Common myeloid progenitor, CD34-positive (primary cell): ENCODE measurements around the gene TMEM212.
"Not testable (repeated sequence)": the region's sequence is repeated elsewhere in the genome, so short reads cannot be mapped to it uniquely, and the experiment has no call there.

Experiments
- CTCF ChIA-PET: fragments of 350-600 bp; sonication (Branson Sonifier 250); formaldehyde crosslinking; loops from one replicate; lab custom pipeline; 2021; ENCODE audit warnings: antibody characterized with exemption; lab: Charles Lee
- POLR2A ChIA-PET: fragments of 350-600 bp; sonication (Branson Sonifier 250); formaldehyde crosslinking; loops from one replicate; lab custom pipeline; 2021; ENCODE audit warnings: antibody characterized with exemption; lab: Charles Lee
- DNase-seq, 3 donors: peaks; one replicate each; pipeline versions ENCODE4 v3.0.0 to v3.0.0-alpha.2; 2013
- H3K27ac ChIP-seq, 2 experiments: 1 replicate in 1 of 2; 2 replicates in 1 of 2; pipeline ENCODE4 v1.7.0; 2013; ENCODE audit warnings: inconsistent platforms in 2 of 2, low read length in 2 of 2, mild to moderate bottlenecking in 2 of 2, low read depth in 1 of 2, moderate library complexity in 1 of 2; ENCODE audit not compliant: severe bottlenecking in 2 of 2, insufficient read depth in 1 of 2, poor library complexity in 1 of 2
- H3K27me3 ChIP-seq, 5 experiments: replicated peaks in 2 of 5; 1 replicate in 3 of 5; 2 replicates in 2 of 5; pipeline versions ENCODE4 v1.6.1 to v1.7.0; 2013; ENCODE audit warnings: low read length in 4 of 5, mild to moderate bottlenecking in 2 of 5, moderate library complexity in 2 of 5, inconsistent platforms in 1 of 5; ENCODE audit not compliant: insufficient read depth in 5 of 5, control insufficient read depth in 4 of 5
- H3K36me3 ChIP-seq, 4 experiments: 1 replicate in 2 of 4; 2 replicates in 2 of 4; pipeline versions ENCODE4 v1.6.1 to v1.7.0; 2013; ENCODE audit warnings: low read length in 3 of 4, control low read depth in 1 of 4, mild to moderate bottlenecking in 1 of 4; ENCODE audit not compliant: control insufficient read depth in 4 of 4, insufficient read depth in 4 of 4
- H3K4me1 ChIP-seq, 4 experiments: 1 replicate in 3 of 4; 2 replicates in 1 of 4; pipeline versions ENCODE4 v1.6.1 to v1.7.1; 2013; ENCODE audit warnings: low read length in 3 of 4, mild to moderate bottlenecking in 3 of 4, control low read depth in 1 of 4, inconsistent platforms in 1 of 4, moderate library complexity in 1 of 4; ENCODE audit not compliant: control insufficient read depth in 4 of 4, insufficient read depth in 4 of 4; ENCODE audit errors: control extremely low read depth in 1 of 4
- H3K4me3 ChIP-seq, 7 experiments: 1 replicate in 4 of 7; 2 replicates in 3 of 7; pipeline versions ENCODE4 v1.5.1 to v1.7.0; 2013; ENCODE audit warnings: mild to moderate bottlenecking in 7 of 7, low read length in 6 of 7, moderate library complexity in 6 of 7, inconsistent platforms in 2 of 7, low read depth in 2 of 7, control low read depth in 1 of 7; ENCODE audit not compliant: insufficient read depth in 4 of 7, control insufficient read depth in 1 of 7; ENCODE audit errors: extremely low read depth in 1 of 7
- H3K9me3 ChIP-seq, 5 experiments: 1 replicate in 4 of 5; 2 replicates in 1 of 5; pipeline versions ENCODE4 v1.6.1 to v1.7.1; 2013; ENCODE audit warnings: low read length in 4 of 5, mild to moderate bottlenecking in 2 of 5, inconsistent platforms in 1 of 5, low read depth in 1 of 5, moderate library complexity in 1 of 5; ENCODE audit not compliant: control insufficient read depth in 4 of 5, insufficient read depth in 2 of 5; ENCODE audit errors: control extremely low read depth in 1 of 5
- WGBS: methylation state at CpG from one replicate; pipeline ENCODE4 v1.1.5; 2013; ENCODE audit not compliant: insufficient coverage; 5-methylcytosine and 5-hydroxymethylcytosine counted together

Gene TMEM212

DNA sequence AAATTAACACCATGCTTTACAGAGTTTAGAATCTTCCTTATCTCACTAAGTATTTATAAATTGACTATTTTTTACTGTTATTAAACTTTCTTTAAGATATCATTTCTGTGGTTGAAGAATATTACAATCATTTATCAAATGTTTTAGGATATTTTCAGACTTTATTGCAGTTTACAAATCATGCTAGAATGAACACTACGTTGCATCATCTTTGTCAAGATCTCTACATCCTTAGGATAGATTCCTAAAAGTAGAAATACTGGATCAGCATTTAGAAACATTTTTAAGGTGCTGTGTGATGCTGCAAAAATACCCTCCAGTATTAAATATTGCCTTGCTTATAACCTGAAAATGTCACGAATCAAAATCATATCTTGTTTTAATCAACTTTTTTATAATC is 30.3 kb upstream of the TMEM212 start:
- ChIA-PET CTCF (no interaction called here), POLR2A (no interaction called here)
- WGBS = no CpG with 5 or more reads among the region's 2 CpGs
- H3K4me1 ChIP-seq = peaks cover 7 to 43% (median 16%) of the 10 kb centered on the region in 4 experiments
- peaks cover 0 to 4% (median 0%) of the 10 kb centered on the region in 5 experiments for H3K9me3 ChIP-seq
- no peak overlapping the region for H3K27ac ChIP-seq
- DNase-seq = no peak
- H3K36me3 ChIP-seq = no peaks in the 10 kb centered on the region
- peaks cover 0 to 3% (median 0%) of the 10 kb centered on the region in 5 experiments for H3K27me3 ChIP-seq
- no peak overlapping the region for H3K4me3 ChIP-seq

DNA sequence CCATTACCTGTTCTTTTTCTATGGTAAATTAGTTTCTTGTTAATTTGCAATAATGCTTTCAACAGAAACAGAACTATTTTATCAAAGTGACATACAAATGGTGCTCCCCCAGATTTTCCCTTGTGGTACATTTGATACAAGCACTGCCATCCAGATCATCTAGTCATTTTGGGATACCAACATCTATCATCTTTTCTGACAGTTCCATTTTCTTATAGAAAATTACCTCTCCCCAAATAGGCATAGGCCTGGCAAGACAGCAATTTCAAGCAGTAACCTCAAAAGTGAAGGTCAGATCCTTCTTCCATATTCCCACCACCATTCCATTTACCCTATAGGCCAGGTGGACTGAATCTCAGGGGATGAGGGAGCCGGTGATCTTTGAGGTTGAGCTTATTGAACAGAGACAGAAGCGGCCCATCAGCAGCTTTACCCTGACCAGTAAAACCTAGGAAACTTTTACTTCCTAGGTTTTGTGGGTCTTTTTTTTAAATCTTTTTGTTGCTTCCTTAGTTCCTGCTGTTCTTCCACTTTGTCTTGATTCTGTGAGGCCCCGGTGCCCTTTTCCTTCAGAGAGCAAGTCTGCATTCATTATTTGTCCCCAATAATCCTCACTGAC is 29.8 kb upstream of the TMEM212 start:
- ChIA-PET CTCF (no interaction called here), POLR2A (no interaction called here)
- DNase-seq = no peak
- peaks cover 7 to 43% (median 16%) of the 10 kb centered on the region in 4 experiments for H3K4me1 ChIP-seq
- peaks cover 0 to 3% (median 0%) of the 10 kb centered on the region in 5 experiments for H3K27me3 ChIP-seq
- no peak overlapping the region for H3K4me3 ChIP-seq
- no peaks in the 10 kb centered on the region for H3K36me3 ChIP-seq
- 100% methylated on average over 3 of the region's 3 CpGs for WGBS
- H3K27ac ChIP-seq = no peak overlapping the region
- peaks cover 0 to 4% (median 0%) of the 10 kb centered on the region in 5 experiments for H3K9me3 ChIP-seq

DNA sequence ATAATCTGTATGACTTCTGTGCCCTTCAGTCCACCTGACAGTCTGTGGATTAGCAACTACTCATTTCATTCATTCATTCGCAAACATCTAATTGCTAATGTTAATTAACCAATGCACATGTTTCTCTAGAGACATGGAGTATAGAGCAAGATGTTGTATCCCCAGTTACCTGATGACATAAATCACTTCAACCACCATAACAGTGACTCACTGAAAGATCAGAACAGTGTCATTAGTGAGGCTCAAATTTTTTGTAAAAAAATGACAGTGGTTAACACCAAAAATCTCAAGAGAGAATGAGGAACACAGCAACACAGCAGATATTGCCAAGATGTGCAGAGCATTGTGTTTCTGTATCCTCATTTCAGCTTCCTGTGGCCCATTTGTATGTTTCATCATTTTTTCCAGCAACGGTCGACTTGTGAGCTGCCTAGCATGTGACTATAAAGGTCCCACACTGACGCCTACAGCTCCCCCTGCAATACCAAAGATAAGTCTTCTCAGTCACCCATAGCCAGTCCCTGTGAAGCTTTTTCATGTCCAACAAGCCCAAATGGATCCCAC is 29.2 kb upstream of the TMEM212 start:
- ChIA-PET POLR2A (no interaction called here), CTCF (no interaction called here)
- 73% methylated on average over 3 of the region's 4 CpGs for WGBS
- no peak overlapping the region for H3K27ac ChIP-seq
- H3K4me1 ChIP-seq = peaks cover 7 to 40% (median 16%) of the 10 kb centered on the region in 4 experiments
- peaks cover 0 to 3% (median 0%) of the 10 kb centered on the region in 5 experiments for H3K27me3 ChIP-seq
- no peaks in the 10 kb centered on the region for H3K36me3 ChIP-seq
- no peak overlapping the region for H3K4me3 ChIP-seq
- DNase-seq = peak; percentile 26 to 84 (median 80)
- peaks cover 0 to 4% (median 0%) of the 10 kb centered on the region in 5 experiments for H3K9me3 ChIP-seq

DNA sequence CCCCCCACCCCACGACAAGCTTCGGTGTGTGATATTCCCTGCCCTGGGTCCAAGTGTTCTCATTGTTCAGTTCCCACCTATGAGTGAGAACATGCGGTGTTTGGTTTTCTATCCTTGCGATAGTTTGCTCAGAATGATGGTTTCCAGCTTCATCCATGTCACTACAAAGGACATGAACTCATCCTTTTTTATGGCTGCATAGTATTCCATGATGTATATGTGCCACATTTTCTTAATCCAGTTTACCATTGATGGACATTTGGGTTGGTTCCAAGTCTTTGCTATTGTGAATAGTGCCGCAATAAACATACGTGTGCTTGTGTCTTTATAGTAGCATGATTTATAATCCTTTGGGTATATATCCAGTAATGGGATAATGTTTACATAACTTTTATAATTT is 28.5 kb upstream of the TMEM212 start:
- H3K9me3 ChIP-seq, H3K4me3 ChIP-seq, H3K36me3 ChIP-seq, H3K27ac ChIP-seq, CTCF ChIA-PET, H3K27me3 ChIP-seq, DNase-seq, POLR2A ChIA-PET: not testable (repeated sequence)
- peaks cover 7 to 34% (median 10%) of the 10 kb centered on the region in 4 experiments for H3K4me1 ChIP-seq
- 100% methylated on average over 1 of the region's 6 CpGs for WGBS

GRCh38 chr3:171815973-171816595 is 27.1 kb upstream of the TMEM212 start:
- no peak overlapping the region for H3K27ac ChIP-seq
- peaks cover 0 to 4% (median 0%) of the 10 kb centered on the region in 5 experiments for H3K9me3 ChIP-seq
- WGBS = 100% methylated on average over 1 of the region's 2 CpGs
- H3K4me3 ChIP-seq = no peak overlapping the region
- peaks cover 0 to 21% (median 2%) of the 10 kb centered on the region in 4 experiments for H3K4me1 ChIP-seq
- no peak for DNase-seq
- ChIA-PET CTCF (no interaction called here), POLR2A (no interaction called here)
- H3K36me3 ChIP-seq = no peaks in the 10 kb centered on the region
- H3K27me3 ChIP-seq = no peaks in the 10 kb centered on the region

DNA sequence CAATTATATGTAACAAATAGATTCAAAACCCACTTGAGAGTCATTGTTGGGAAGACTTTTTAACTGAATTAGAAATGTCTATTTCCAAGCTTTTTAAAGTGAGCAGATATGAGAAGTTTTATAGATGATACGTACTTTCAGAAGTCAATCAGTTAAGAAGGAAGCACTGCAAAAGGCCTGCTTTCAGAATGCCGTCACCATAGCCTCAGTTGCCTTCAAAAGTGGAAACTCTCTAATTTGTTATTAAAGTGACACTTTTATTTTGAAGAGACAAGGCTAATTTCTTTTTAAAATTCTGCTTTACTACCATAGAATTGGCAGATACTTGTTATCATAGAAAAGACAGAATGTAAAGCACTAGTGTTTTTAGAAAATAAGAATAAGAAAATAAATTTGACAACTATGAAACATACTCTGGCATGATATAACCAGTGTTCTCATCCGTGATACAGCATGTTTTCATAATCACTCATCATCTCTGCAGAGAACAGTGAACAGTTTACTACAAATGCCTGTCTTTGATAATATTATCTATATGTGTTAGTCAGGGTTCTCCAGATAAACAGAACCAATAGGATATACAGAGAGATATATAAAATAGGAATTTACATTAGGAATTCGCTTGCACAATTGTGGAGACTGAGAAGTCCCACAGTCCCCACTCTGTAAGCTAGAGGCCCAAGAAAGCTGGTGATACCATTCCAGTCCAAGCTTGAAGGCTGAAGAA is 25.9 kb upstream of the TMEM212 start:
- H3K4me3 ChIP-seq = no peak overlapping the region
- H3K27me3 ChIP-seq = no peaks in the 10 kb centered on the region
- no CpG with 5 or more reads among the region's 4 CpGs for WGBS
- peaks cover 0 to 4% (median 0%) of the 10 kb centered on the region in 5 experiments for H3K9me3 ChIP-seq
- ChIA-PET CTCF (no interaction called here), POLR2A (no interaction called here)
- H3K4me1 ChIP-seq = peaks cover 0 to 14% (median 2%) of the 10 kb centered on the region in 4 experiments
- no peak overlapping the region for H3K27ac ChIP-seq
- no peak for DNase-seq
- H3K36me3 ChIP-seq = no peaks in the 10 kb centered on the region
